ENCODE data around the gene NRN1L.
"Not testable (repeated sequence)": the region's sequence is repeated elsewhere in the genome, so short reads cannot be mapped to it uniquely, and the experiment has no call there.

The NRN1L gene

DNA sequence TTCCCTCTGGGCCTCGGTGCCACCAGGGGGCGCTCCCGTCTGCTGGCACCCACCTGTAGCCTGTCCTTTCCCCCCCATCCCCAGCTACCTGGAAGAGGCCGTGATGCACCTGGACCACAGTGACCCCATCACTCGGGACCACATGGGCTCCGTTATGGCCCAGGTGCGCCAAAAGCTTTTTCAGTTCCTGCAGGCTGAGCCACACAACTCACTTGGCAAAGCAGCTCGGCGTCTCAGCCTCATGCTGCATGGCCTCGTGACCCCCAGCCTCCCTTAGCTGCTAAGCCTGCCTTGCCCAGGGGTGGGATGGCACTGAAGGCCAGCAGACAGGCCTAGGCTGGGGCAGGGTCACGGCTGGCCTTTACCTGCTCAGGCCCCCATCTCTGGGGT is 818 bp upstream of the NRN1L start:
- no peak for DNase-seq

GRCh38 chr16:67885545-67885944 is 860 bp downstream of the NRN1L start:
- DNase-seq, result no peak

- no peak for DNase-seq
These were observed 1.3 kb downstream of the NRN1L start for GRCh38 chr16:67885976-67886375.

DNA sequence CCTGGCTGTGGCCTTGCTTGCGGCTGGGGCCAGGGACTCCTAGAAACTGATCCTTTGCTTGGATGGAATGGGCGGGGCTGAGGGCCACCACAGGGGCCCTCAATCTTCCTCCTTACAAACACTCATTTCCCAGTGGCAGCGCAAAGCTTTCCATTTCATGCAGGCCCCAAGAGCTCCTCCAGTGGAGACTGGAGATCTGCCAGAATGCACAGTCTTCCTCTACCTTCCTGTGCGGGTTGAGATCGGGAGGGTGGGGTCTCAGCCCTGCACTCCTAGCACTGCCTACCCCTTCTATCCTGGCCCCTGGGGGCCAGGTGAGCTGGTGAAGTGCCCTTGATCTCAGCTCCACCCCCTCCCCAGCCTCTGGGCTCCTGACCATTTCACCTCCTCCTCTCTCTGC is 1.7 kb downstream of the NRN1L start:
- DNase-seq, result no peak

GRCh38 chr16:67888331-67888730 is 3.6 kb downstream of the NRN1L start:
- no peak for DNase-seq

GRCh38 chr16:67892375-67892774 is 7.7 kb downstream of the NRN1L start:
- DNase-seq, result no peak

- peak; percentile 87 for DNase-seq
These were observed 8.4 kb downstream of the NRN1L start, which contains the start of gene PSKH1 for GRCh38 chr16:67892899-67893742. TSS of gene PSKH1 (plus strand) at chr16:67893254. CDS start at chr16:67908750, 15,496 bp downstream.

DNA sequence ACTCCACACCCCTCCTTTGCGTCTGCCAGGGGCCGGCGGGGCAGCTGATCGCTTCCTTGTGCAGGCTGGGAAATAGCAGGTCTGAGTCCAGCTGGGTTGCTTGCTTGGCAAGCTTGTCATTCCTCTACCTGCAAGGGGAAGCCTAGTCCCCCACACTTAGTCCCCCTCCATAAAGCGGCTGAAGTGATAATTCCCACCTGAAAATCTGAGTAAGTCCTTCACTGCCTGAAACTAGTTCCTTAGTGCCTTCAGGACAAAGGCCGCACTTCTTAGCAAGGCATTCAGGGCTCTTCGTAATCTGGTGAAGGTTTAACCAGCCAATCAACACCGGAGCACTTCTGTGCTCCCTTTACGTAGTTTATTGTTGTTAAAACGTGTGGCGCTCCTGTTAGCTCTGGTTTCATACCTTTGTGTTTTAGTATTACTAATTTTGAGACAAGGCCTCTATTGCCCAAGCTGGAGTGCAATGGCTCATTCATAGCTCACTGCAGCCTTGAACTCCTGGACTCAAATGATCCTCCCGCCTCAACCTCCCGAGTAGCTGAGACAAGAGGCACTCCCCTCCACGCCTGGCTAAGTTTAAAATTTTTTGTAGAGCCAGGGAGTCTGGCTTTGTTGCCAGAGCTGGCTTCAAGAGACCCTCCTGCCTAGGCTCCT is 9.2 kb downstream of the NRN1L start:
- DNase-seq, result no peak

- DNase-seq, result no peak
These were observed 12.5 kb downstream of the NRN1L start for GRCh38 chr16:67897231-67897630.

DNA sequence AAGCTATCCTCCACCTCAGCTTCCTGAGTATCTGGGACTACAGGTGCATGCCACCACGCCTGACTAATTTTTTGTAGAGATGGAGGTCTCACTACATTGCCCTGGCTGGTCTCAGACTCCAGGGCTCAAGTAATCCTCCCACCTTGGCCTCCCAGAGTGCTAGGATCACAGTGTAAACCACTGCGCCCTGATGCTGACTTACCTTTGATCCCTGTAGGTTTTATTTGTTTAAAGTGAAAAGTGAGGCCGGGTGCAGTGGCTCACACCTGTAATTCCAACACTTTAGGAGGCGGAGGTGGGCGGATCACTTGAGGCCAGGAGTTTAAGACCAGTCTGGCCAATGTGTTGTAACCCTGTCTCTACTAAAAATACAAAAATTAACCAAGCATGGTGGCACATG is 17.0 kb downstream of the NRN1L start:
- no peak for DNase-seq

DNA sequence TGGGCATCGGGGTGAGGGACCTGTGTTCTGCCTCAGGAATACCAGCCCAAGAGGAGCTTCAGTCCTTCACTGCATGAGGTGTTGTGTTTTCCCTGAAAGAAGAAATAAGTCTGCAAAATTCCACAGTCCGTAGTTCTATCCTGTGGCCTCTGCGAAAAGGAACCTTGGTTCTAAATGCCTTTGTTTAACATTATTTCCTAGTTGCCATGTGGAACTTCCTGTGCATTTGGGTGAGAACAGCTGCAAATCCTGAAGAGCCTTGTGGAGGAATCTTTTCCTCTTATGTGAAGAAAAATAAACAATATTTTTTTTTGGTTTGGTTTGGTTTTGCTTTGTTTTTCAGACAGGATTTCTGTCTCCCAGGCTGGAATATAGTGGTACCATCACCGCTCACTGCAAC is 18.1 kb downstream of the NRN1L start:
- DNase-seq, result no peak

DNA sequence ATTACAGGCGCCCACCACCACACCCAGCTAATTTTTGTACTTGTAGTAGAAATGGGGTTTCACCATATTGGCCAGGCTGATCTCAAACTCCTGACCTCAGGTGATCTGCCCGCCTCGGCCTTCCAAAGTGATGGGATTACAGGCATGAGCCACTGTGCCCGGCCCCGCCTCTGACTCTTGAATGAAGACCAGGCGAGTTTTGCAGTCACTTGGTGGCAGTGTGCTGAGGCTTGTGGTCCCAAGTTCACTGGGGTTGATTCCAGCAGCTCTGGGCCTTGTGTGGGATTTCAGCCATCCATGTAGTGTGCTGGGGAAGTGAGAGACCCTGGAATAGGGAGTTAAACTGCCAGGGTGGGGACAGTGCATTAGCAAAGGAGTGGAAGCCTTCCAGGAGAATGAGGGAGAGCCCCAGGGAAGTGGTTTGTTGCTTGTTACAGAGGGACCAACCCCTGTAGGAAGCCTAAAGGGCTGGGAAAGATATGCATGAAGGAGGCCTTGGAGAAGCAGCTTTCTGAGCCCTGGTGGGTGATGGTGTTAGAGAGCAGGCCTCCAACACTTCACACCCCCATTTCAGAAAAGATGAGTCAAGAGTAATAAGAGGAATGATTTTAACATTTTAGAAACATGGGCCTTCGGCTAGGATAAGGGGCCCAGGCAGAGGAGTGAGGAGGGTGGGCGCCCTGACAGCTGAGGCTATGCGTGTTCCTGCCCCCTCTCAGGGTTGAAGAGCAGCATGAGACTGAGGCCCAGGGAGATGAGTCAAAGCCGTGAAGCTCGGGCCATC is 22.9 kb downstream of the NRN1L start:
- DNase-seq, result no peak

GRCh38 chr16:67909056-67909742 is 24.5 kb downstream of the NRN1L start:
- DNase-seq, result no peak

DNA sequence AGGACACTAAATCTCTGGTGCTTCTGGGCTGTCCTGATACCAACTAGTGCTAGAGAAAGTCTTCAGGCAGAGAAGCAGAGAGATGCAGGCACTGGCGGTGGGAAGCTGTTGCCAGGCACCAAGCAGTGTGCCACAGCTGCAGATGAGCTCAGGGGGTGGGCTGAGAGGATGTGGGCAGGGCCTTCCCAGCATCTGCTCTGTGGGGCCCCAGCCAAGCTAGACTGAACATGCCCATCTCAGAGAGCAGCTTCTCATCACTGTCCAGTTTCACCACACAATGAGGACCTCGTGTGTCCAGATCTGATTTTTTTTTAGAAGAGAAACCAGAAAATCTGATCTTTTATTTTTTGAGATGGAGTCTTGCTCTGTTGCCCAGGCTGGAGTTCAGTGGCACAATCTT is 25.5 kb downstream of the NRN1L start:
- DNase-seq, result no peak

DNA sequence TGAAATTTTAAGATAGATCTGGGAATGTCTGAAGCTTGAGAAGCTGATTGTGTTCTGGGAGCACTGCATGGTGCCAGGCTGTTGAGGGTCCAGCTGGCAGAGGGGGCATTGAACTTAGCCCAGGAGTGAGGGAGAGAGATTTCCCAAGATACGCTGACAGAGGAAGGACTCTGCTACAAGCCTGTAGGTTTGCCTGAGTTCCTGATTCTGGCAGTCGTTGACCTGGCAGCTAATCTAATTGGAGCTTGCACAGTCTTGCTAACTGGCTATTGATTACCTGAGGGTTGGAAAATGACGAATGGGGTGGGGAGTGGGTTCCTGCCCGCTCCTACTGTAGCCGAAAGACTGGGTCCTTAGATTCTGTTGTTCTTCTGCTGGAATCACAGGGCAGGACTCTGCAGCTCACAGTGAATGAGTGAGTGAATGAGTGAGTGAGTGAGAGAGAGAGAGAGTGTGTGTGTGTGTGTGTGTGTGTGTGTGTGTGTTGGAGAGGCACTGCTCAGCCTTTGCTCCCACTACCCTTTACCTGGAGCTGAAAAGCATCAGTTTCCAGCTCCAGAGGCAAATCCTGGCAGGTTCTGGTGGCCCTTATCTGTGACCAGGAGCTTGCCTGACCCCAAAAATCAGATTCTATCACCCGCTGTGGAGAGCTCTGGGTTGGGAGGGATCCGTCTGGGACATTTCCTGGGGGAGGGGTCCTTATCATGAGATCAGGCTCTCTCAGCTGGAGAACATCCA is 30.2 kb downstream of the NRN1L start:
- DNase-seq, result no peak

DNA sequence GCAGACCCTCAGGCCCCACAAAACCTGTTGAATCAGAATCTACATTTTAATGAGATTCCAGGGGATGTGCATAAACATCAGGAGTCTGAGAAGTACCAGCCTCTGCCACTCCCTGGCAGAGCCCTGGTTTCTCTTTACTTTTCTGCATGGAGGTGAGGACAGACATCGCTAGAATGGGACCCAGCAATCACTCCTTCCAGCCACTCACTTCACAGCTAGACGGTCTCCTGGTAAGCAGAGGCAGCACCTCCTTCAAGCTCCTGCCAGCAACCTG is 30.7 kb downstream of the NRN1L start:
- DNase-seq, result not testable (repeated sequence)

DNA sequence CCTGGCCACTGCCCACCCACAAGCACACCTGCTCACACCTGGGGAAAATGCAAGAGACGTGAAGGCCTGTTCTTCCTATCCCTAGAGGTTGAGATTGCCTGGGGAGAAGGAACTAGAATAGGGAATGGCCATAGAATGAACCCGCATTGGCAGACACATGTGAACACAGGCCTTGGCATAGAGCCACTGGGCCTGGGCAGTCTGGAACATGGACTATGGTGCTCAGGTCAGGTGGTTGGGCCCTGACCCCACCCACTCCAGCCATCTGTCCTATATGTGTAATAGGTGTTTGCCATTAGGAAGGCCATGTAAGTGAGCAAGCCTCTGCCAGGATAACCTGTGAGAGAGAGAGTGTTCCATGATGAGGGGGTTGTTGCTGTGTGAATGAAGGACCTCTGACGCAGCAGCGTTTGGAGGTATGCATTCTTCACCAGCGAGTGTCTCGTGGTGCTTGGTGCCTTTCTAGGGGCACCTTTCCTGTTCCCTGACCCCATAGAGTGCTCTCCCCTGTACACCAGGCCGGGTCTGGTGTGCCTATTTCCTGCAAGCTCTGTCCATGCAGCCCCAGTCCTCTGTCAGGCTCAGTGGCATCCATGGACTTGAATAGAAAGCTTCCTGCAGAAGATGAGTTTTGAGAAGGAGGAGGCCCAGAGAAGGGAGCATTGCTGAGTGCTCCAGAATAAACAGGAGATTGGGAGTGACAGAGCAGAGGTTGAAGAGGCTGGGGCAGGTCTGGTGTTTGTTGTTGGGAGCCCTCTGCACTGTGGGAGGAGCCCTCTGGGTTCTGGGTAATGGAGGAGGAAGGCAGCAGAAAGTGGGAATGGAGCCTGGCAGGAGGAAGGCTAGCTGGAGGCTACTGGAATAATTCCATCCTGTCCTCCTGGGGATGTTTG is 31.4 kb downstream of the NRN1L start:
- no peak for DNase-seq

DNA sequence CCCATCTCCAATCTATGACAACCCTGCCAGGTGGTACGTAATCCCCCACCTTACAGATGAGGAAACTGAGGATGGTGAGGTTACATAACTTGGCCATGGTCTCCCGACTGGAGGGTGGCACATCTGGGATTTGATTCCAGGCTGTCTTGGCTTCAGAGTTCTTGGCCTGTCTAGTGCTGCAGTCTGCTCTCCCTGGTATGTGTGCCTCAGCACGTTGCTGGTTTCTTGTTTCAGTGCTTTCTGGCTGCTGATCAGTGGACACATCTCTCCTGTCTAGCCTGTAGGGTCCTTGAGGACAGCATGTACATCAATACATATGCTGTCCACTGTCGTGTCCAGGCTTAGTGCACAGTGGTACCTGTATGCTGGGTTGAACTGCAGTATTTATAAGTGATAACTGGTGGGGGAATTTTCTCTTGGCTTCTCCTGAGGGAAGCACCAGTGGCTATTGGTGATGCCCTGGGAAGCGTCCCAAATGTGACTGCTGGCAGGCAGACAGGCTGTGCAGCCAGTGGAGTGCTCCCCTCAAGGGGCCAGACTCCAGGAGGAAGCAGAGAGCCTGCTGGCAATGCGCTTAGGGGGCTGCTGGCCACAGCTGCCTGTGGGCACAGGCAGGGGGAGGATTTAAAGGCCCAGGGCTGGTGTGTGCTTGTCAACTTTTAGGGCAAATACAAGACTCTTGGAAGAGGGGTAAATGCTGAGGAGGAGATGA is 32.6 kb downstream of the NRN1L start:
- peak; percentile 27 for DNase-seq

DNA sequence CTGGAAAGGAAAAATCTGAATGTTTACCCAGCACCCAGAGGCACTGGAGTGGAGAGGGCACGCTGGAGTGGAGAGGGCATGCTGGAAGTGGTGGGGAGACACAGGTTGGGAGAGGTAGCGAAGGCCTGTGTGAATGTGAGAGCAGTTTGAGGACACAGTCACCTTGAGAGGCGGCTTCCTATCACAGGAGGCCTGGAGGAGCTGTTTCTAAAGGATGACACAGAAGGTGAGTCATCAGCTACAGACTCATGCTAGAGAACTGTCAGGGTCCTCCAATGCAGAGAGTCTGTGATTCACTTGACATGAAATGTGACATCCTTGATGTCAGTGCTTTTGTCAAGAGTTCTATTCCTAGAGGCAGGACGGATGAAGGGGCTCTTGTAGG is 33.2 kb downstream of the NRN1L start:
- DNase-seq, result no peak

GRCh38 chr16:67919622-67920221 is 35.0 kb downstream of the NRN1L start:
- no peak for DNase-seq

Measured in NCI-H446 treated with DMSO at 0.1 percent for 48 hours (cell line).